Neural progenitor cell (in vitro differentiated cells): ENCODE data around the gene LUC7L3. TPM values are rescaled to one million over a fixed set of nuclear protein-coding genes. Genes with fewer than 3 reads are reported as not detected.

ENCODE experiments used
- DNase-seq: peaks from one replicate; pipeline ENCODE4 v3.0.0-alpha.2; 2016; ENCODE audit warnings: low spot score
- H2AFZ ChIP-seq: fragments of 200-600 bp; sonication (generic); replicated peaks from 2 replicates; pipeline ENCODE4 v1.6.1; 2016; ENCODE audit warnings: antibody characterized with exemption
- H3F3A ChIP-seq: fragments of 200-600 bp; sonication (generic); 2 replicates; pipeline ENCODE4 v1.6.1; 2016; ENCODE audit warnings: antibody characterized with exemption, low read depth
- H3K27ac ChIP-seq: fragments of 200-600 bp; sonication (generic); 2 replicates; pipeline ENCODE4 v1.5.1; 2016; ENCODE audit warnings: mild to moderate bottlenecking
- H3K27me3 ChIP-seq: fragments of 200-600 bp; sonication (generic); 2 replicates; pipeline ENCODE4 v1.6.1; 2016; ENCODE audit warnings: mild to moderate bottlenecking, moderate library complexity
- H3K36me3 ChIP-seq: fragments of 200-600 bp; sonication (generic); 2 replicates; pipeline ENCODE4 v1.5.1; 2016
- H3K4me1 ChIP-seq: fragments of 200-600 bp; sonication (generic); 2 replicates; pipeline ENCODE4 v1.6.1; 2016; ENCODE audit warnings: mixed run types
- H3K4me2 ChIP-seq: fragments of 200-600 bp; sonication (generic); 2 replicates; pipeline ENCODE4 v1.6.1; 2016
- H3K4me3 ChIP-seq: fragments of 200-600 bp; sonication (generic); 2 replicates; pipeline ENCODE4 v1.5.1; 2016
- H3K79me2 ChIP-seq: fragments of 200-600 bp; sonication (generic); 2 replicates; pipeline ENCODE4 v1.6.1; 2016; ENCODE audit warnings: low read depth
- H3K9ac ChIP-seq: fragments of 200-600 bp; sonication (generic); 2 replicates; pipeline ENCODE4 v1.6.1; 2016
- H3K9me3 ChIP-seq: fragments of 200-600 bp; sonication (generic); 2 replicates; pipeline ENCODE4 v1.5.1; 2016; ENCODE audit warnings: low read depth
- H4K20me1 ChIP-seq: fragments of 200-600 bp; sonication (generic); 2 replicates; pipeline ENCODE4 v1.6.1; 2016; ENCODE audit warnings: low read depth
- H3K27ac Mint-ChIP-seq: 3 replicates; pipeline ENCODE4 v1.8.0; 2021; ENCODE audit warnings: mixed read lengths
- H3K27me3 Mint-ChIP-seq: 2 replicates; pipeline ENCODE4 v1.8.0; 2022; ENCODE audit warnings: low read depth, mild to moderate bottlenecking, inconsistent platforms, moderate library complexity, mixed read lengths; ENCODE audit not compliant: insufficient read depth
- H3K36me3 Mint-ChIP-seq: 3 replicates; pipeline ENCODE4 v1.8.0; 2021; ENCODE audit warnings: mixed read lengths
- H3K4me1 Mint-ChIP-seq: 3 replicates; pipeline ENCODE4 v1.8.0; 2021; ENCODE audit warnings: mixed read lengths
- H3K4me3 Mint-ChIP-seq: 3 replicates; pipeline ENCODE4 v1.8.0; 2021; ENCODE audit warnings: mild to moderate bottlenecking, moderate library complexity, mixed read lengths
- H3K9me3 Mint-ChIP-seq: 3 replicates; pipeline ENCODE4 v1.8.0; 2020; ENCODE audit warnings: mixed read lengths
- EZH2 ChIP-seq: fragments of 200-600 bp; sonication (generic); IDR thresholded peaks from 2 replicates; pipeline ENCODE4 v1.6.1; 2017; ENCODE audit warnings: antibody characterized with exemption, mild to moderate bottlenecking, moderate library complexity
- EZH2phosphoT487 ChIP-seq: fragments of 200-600 bp; sonication (generic); IDR thresholded peaks from 2 replicates; pipeline ENCODE4 v1.6.1; 2017; ENCODE audit warnings: antibody characterized with exemption
- total RNA-seq: library from RNA; depleted of rRNA; stranded (reverse); fragments of >200 nt; gene quantifications from 2 replicates; pipeline ENCODE4 v1.2.3, GENCODE V29; 2015; ENCODE audit warnings: low replicate concordance
- TF ChIP-seq, protein P1 (sequence below): fragments of 200-600 bp; sonication (generic); IDR thresholded peaks from 2 replicates; pipeline ENCODE4 v1.5.1; 2017; ENCODE audit warnings: antibody characterized with exemption, mild to moderate bottlenecking

LUC7L3 gene
- total RNA-seq, 1 donor from 2014 or later: 374 TPM

DNA sequence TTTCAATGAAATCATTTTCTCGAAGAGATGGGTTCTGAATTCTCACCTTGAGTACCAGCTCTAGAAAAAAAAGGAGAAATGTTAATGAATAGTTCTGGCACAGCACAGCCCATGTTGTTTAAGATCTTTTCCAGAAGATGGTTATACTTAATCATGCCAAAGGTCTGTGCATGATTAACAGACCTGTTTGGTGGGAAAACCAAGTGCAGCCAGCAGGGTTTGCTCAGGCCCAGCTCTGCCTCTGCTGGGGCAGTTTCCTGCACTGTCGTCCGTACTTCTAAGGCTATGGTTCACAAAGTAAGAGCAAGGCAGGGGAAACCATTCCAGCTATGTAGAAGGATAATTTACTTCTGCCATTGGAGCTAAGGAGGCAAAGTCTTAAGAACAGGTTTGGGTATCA is 22.3 kb upstream of the LUC7L3 start:
- Histone ChIP-seq H3K36me3 (peaks cover 9% of the 10 kb centered on the region), H3K4me3 (no peak overlapping the region), H3K79me2 (peaks cover 11% of the 10 kb centered on the region), H3K27me3 (no peaks in the 10 kb centered on the region), H3K9ac (no peak overlapping the region), H2AFZ (no peak overlapping the region), H4K20me1 (peaks cover 7% of the 10 kb centered on the region), H3K27ac (no peak overlapping the region), H3K4me1 (peaks cover 3% of the 10 kb centered on the region), H3K4me2 (no peak overlapping the region), H3F3A (peaks cover 9% of the 10 kb centered on the region), H3K9me3 (no peaks in the 10 kb centered on the region)
- DNase-seq: no peak
- H3K27me3 Mint-ChIP-seq: no peaks in the 10 kb centered on the region
- no peak overlapping the region for H3K27ac Mint-ChIP-seq
- H3K4me1 Mint-ChIP-seq: peaks cover 7% of the 10 kb centered on the region
- no peak for TF ChIP-seq EZH2
- no peak for TF ChIP-seq EZH2phosphoT487
- TF ChIP-seq, protein P1, sequence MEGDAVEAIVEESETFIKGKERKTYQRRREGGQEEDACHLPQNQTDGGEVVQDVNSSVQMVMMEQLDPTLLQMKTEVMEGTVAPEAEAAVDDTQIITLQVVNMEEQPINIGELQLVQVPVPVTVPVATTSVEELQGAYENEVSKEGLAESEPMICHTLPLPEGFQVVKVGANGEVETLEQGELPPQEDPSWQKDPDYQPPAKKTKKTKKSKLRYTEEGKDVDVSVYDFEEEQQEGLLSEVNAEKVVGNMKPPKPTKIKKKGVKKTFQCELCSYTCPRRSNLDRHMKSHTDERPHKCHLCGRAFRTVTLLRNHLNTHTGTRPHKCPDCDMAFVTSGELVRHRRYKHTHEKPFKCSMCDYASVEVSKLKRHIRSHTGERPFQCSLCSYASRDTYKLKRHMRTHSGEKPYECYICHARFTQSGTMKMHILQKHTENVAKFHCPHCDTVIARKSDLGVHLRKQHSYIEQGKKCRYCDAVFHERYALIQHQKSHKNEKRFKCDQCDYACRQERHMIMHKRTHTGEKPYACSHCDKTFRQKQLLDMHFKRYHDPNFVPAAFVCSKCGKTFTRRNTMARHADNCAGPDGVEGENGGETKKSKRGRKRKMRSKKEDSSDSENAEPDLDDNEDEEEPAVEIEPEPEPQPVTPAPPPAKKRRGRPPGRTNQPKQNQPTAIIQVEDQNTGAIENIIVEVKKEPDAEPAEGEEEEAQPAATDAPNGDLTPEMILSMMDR: no peak
- no peak overlapping the region for H3K4me3 Mint-ChIP-seq
- H3K9me3 Mint-ChIP-seq: no peaks in the 10 kb centered on the region
- peaks cover 26% of the 10 kb centered on the region for H3K36me3 Mint-ChIP-seq

GRCh38 chr17:50697663-50698272 is 21.6 kb upstream of the LUC7L3 start:
- Histone ChIP-seq H3K9ac (no peak overlapping the region), H3K4me3 (no peak overlapping the region), H3K36me3 (peaks cover 9% of the 10 kb centered on the region), H4K20me1 (peaks cover 11% of the 10 kb centered on the region), H3K27me3 (no peaks in the 10 kb centered on the region), H3F3A (peaks cover 5% of the 10 kb centered on the region), H3K4me1 (no peaks in the 10 kb centered on the region), H2AFZ (no peak overlapping the region), H3K4me2 (no peak overlapping the region), H3K79me2 (peaks cover 18% of the 10 kb centered on the region), H3K9me3 (no peaks in the 10 kb centered on the region), H3K27ac (no peak overlapping the region)
- TF ChIP-seq, protein P1: peak; percentile 25
- no peak for TF ChIP-seq EZH2
- Mint-ChIP-seq H3K27ac (no peak overlapping the region), H3K4me1 (peaks cover 4% of the 10 kb centered on the region), H3K36me3 (peaks cover 26% of the 10 kb centered on the region), H3K27me3 (no peaks in the 10 kb centered on the region), H3K4me3 (no peak overlapping the region), H3K9me3 (no peaks in the 10 kb centered on the region)
- DNase-seq: no peak

GRCh38 chr17:50699410-50699809 is 20.0 kb upstream of the LUC7L3 start:
- DNase-seq: no peak
- TF ChIP-seq EZH2phosphoT487: no peak
- no peak for TF ChIP-seq EZH2
- H3K4me3 ChIP-seq: no peak overlapping the region
- no peak overlapping the region for H3K4me2 ChIP-seq
- no peak overlapping the region for H3K27ac ChIP-seq
- H4K20me1 ChIP-seq: peaks cover 18% of the 10 kb centered on the region
- peaks cover 10% of the 10 kb centered on the region for H3K4me1 Mint-ChIP-seq
- no peaks in the 10 kb centered on the region for H3K9me3 Mint-ChIP-seq
- peaks cover 25% of the 10 kb centered on the region for H3K36me3 Mint-ChIP-seq
- H3K4me1 ChIP-seq: no peaks in the 10 kb centered on the region
- H2AFZ ChIP-seq: no peak overlapping the region
- no peaks in the 10 kb centered on the region for H3K9me3 ChIP-seq
- H3K79me2 ChIP-seq: peaks cover 31% of the 10 kb centered on the region
- no peak overlapping the region for H3K4me3 Mint-ChIP-seq
- H3F3A ChIP-seq: peaks cover 3% of the 10 kb centered on the region
- no peaks in the 10 kb centered on the region for H3K27me3 ChIP-seq
- peaks cover 7% of the 10 kb centered on the region for H3K36me3 ChIP-seq
- no peak overlapping the region for H3K9ac ChIP-seq
- H3K27ac Mint-ChIP-seq: no peak overlapping the region
- H3K27me3 Mint-ChIP-seq: no peaks in the 10 kb centered on the region

GRCh38 chr17:50703162-50703561 is 16.2 kb upstream of the LUC7L3 start:
- Mint-ChIP-seq H3K4me1 (peaks cover 12% of the 10 kb centered on the region), H3K4me3 (no peak overlapping the region), H3K27ac (peak overlapping the region; percentile 2), H3K36me3 (peaks cover 16% of the 10 kb centered on the region), H3K9me3 (no peaks in the 10 kb centered on the region), H3K27me3 (peaks cover 2% of the 10 kb centered on the region)
- Histone ChIP-seq H3K27ac (no peak overlapping the region), H3K36me3 (peaks cover 4% of the 10 kb centered on the region), H3K9me3 (no peaks in the 10 kb centered on the region), H4K20me1 (peaks cover 18% of the 10 kb centered on the region), H3K4me1 (peaks cover 3% of the 10 kb centered on the region), H2AFZ (no peak overlapping the region), H3K79me2 (peaks cover 65% of the 10 kb centered on the region), H3K9ac (no peak overlapping the region), H3K4me2 (no peak overlapping the region), H3F3A (peaks cover 13% of the 10 kb centered on the region), H3K4me3 (no peak overlapping the region), H3K27me3 (no peaks in the 10 kb centered on the region)
- DNase-seq: no peak
- TF ChIP-seq EZH2phosphoT487 (no peak), EZH2 (no peak)
- TF ChIP-seq, protein P1: no peak
